Neural cell (in vitro differentiated cells): ENCODE data around the gene HACL1. TPM values are rescaled to one million over a fixed set of nuclear protein-coding genes. Genes with fewer than 3 reads are reported as not detected.

ENCODE experiments used
- H2AFZ ChIP-seq: fragments of 200-600, 300-800 bp; sonication (generic), shearing (Covaris generic); 2 replicates; pipeline ENCODE4 v1.6.0; 2014; ENCODE audit warnings: low read depth, mild to moderate bottlenecking, antibody characterized with exemption, low read length, moderate library complexity
- H3F3A ChIP-seq: fragments of 200-600 bp; shearing (Covaris generic); 2 replicates; pipeline ENCODE4 v1.6.1; 2016; ENCODE audit warnings: mild to moderate bottlenecking, moderate library complexity, mixed read lengths, antibody characterized with exemption, low read length; ENCODE audit not compliant: insufficient read depth, poor library complexity, severe bottlenecking
- H3K27ac ChIP-seq: fragments of 200-600, 300-800 bp; sonication (generic), shearing (Covaris generic); 2 replicates; pipeline ENCODE4 v1.5.1; 2014; ENCODE audit warnings: mild to moderate bottlenecking, low read length, moderate library complexity
- H3K27me3 ChIP-seq: fragments of 300-800, 200-600 bp; sonication (generic), shearing (Covaris generic); 2 replicates; pipeline ENCODE4 v1.6.0; 2014; ENCODE audit warnings: mild to moderate bottlenecking, low read depth, low read length, moderate library complexity; ENCODE audit not compliant: insufficient read depth
- H3K36me3 ChIP-seq: fragments of 300-800, 200-600 bp; sonication (generic), shearing (Covaris generic); 2 replicates; pipeline ENCODE4 v1.5.1; 2014; ENCODE audit warnings: mild to moderate bottlenecking, antibody characterized with exemption, low read length, moderate library complexity; ENCODE audit not compliant: insufficient read depth
- H3K4me2 ChIP-seq: fragments of 300-800, 200-600 bp; sonication (generic), shearing (Covaris generic); 2 replicates; pipeline ENCODE4 v1.6.0; 2014; ENCODE audit warnings: mild to moderate bottlenecking, low read length
- H3K4me3 ChIP-seq: fragments of 300-800, 200-600 bp; sonication (generic), shearing (Covaris generic); 2 replicates; pipeline ENCODE4 v1.5.1; 2014; ENCODE audit warnings: mild to moderate bottlenecking, low read length, moderate library complexity
- H3K79me2 ChIP-seq: fragments of 200-600 bp; shearing (Covaris generic); replicated peaks from 2 replicates; pipeline ENCODE4 v1.6.0; 2014; ENCODE audit warnings: mild to moderate bottlenecking, low read length, moderate library complexity; ENCODE audit not compliant: insufficient read depth
- H3K9ac ChIP-seq: fragments of 300-800, 200-600 bp; sonication (generic), shearing (Covaris generic); 2 replicates; pipeline ENCODE4 v1.6.1; 2016; ENCODE audit warnings: mild to moderate bottlenecking, low read length, mixed read lengths
- H3K9me2 ChIP-seq: fragments of 200-600 bp; shearing (Covaris generic); 2 replicates; pipeline ENCODE4 v1.6.1; 2016; ENCODE audit warnings: mild to moderate bottlenecking, low read length, mixed read lengths; ENCODE audit not compliant: insufficient read depth
- H3K9me3 ChIP-seq: fragments of 200-600, 300-800 bp; sonication (generic), shearing (Covaris generic); 2 replicates; pipeline ENCODE4 v1.6.1; 2016; ENCODE audit warnings: mild to moderate bottlenecking, mixed run types, low read length, moderate library complexity, mixed read lengths
- H4K20me1 ChIP-seq: fragments of 200-600 bp; shearing (Covaris generic); 2 replicates; pipeline ENCODE4 v1.6.1; 2016; ENCODE audit warnings: mild to moderate bottlenecking, mixed run types; ENCODE audit not compliant: insufficient read depth
- EP300 ChIP-seq: fragments of 450-650 bp; conservative IDR thresholded peaks from 2 replicates; pipeline ENCODE4 v1.6.1; 2014; ENCODE audit warnings: antibody characterized with exemption, mild to moderate bottlenecking, moderate library complexity; ENCODE audit not compliant: poor library complexity, severe bottlenecking
- EZH2 ChIP-seq: fragments of 200-600, 300-800 bp; shearing (Covaris generic), sonication (generic); IDR thresholded peaks from 2 replicates; pipeline ENCODE4 v1.6.1; 2014; ENCODE audit warnings: antibody characterized with exemption, low read length, borderline replicate concordance, mild to moderate bottlenecking; ENCODE audit not compliant: insufficient read depth, poor library complexity, severe bottlenecking
- MXI1 ChIP-seq: fragments of 450-650 bp; conservative IDR thresholded peaks from 2 replicates; pipeline ENCODE4 v1.6.1; 2014; ENCODE audit warnings: antibody characterized with exemption, mild to moderate bottlenecking; ENCODE audit not compliant: poor library complexity, severe bottlenecking
- POLR2AphosphoS5 ChIP-seq: IDR thresholded peaks from 2 replicates; pipeline ENCODE4 v1.6.1; 2012
- RAD21 ChIP-seq: fragments of 450-650 bp; conservative IDR thresholded peaks from 2 replicates; pipeline ENCODE4 v1.6.1; 2014; ENCODE audit warnings: antibody characterized with exemption, mild to moderate bottlenecking, moderate library complexity
- REST ChIP-seq: IDR thresholded peaks from 2 replicates; pipeline ENCODE4 v1.6.1; 2012; ENCODE audit warnings: borderline replicate concordance
- SMC3 ChIP-seq: fragments of 450-650 bp; conservative IDR thresholded peaks from 2 replicates; pipeline ENCODE4 v1.6.1; 2014; ENCODE audit warnings: antibody characterized with exemption, mild to moderate bottlenecking, moderate library complexity; ENCODE audit not compliant: poor library complexity
- TAF1 ChIP-seq: IDR thresholded peaks from 2 replicates; pipeline ENCODE4 v1.6.1; 2012; ENCODE audit warnings: low read depth
- polyA plus RNA-seq: library from polyadenylated mRNA; depleted of rRNA; stranded (reverse); fragments of >200 nt; gene quantifications from 2 replicates; pipeline ENCODE4 v1.2.3, GENCODE V29; 2014
- TF ChIP-seq, protein P1 (sequence below): fragments of 450-650 bp; IDR thresholded peaks from 2 replicates; pipeline ENCODE4 v1.5.1; 2014; ENCODE audit warnings: antibody characterized with exemption, mild to moderate bottlenecking, moderate library complexity; ENCODE audit not compliant: poor library complexity, severe bottlenecking

HACL1 gene
- polyA plus RNA-seq, 1 donor from 2014 or later: 26.0 TPM

- Histone ChIP-seq H3K9ac (no peak overlapping the region), H3K9me3 (no peaks in the 10 kb centered on the region), H3K79me2 (no peaks in the 10 kb centered on the region), H3K4me2 (no peak overlapping the region), H2AFZ (no peak overlapping the region), H3K9me2 (no peaks in the 10 kb centered on the region), H3K27me3 (no peaks in the 10 kb centered on the region), H3K4me3 (no peak overlapping the region), H3F3A (no peaks in the 10 kb centered on the region), H4K20me1 (no peaks in the 10 kb centered on the region), H3K27ac (no peak overlapping the region), H3K36me3 (no peaks in the 10 kb centered on the region)
- TF ChIP-seq, protein P1, sequence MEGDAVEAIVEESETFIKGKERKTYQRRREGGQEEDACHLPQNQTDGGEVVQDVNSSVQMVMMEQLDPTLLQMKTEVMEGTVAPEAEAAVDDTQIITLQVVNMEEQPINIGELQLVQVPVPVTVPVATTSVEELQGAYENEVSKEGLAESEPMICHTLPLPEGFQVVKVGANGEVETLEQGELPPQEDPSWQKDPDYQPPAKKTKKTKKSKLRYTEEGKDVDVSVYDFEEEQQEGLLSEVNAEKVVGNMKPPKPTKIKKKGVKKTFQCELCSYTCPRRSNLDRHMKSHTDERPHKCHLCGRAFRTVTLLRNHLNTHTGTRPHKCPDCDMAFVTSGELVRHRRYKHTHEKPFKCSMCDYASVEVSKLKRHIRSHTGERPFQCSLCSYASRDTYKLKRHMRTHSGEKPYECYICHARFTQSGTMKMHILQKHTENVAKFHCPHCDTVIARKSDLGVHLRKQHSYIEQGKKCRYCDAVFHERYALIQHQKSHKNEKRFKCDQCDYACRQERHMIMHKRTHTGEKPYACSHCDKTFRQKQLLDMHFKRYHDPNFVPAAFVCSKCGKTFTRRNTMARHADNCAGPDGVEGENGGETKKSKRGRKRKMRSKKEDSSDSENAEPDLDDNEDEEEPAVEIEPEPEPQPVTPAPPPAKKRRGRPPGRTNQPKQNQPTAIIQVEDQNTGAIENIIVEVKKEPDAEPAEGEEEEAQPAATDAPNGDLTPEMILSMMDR: no peak
- TF ChIP-seq EP300 (no peak), REST (no peak), POLR2AphosphoS5 (no peak), TAF1 (no peak), SMC3 (no peak), RAD21 (no peak), MXI1 (no peak), EZH2 (no peak)
These were observed 34.8 kb upstream of the HACL1 start for GRCh38 chr3:15636028-15636709.

DNA sequence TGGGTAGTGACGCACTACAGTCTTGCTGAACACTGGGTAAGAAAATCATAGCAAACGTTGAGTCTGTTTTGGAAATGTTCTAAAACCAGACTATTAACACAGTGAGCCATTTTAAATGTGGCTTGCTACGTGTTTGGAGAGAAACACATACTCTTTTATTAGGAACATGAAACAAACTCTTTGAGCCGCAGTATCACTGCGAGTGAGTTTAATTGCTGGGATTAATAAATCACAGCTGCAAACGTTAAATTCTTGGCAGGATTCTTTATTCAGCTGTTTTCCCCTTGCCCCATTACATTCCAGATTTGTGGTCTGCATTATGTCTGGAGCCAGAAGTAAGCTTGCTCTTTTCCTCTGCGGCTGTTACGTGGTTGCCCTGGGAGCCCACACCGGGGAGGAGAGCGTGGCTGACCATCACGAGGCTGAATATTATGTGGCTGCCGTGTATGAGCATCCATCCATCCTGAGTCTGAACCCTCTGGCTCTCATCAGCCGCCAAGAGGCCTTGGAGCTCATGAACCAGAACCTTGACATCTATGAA lies 33.8 kb upstream of the HACL1 start:
- Histone ChIP-seq H3K9me2 (no peaks in the 10 kb centered on the region), H3K4me3 (no peak overlapping the region), H3K27ac (no peak overlapping the region), H3K4me2 (no peak overlapping the region), H3K27me3 (no peaks in the 10 kb centered on the region), H3K9me3 (no peaks in the 10 kb centered on the region), H2AFZ (no peak overlapping the region), H3K79me2 (no peaks in the 10 kb centered on the region), H4K20me1 (no peaks in the 10 kb centered on the region), H3K36me3 (no peaks in the 10 kb centered on the region), H3K9ac (no peak overlapping the region), H3F3A (no peaks in the 10 kb centered on the region)
- TF ChIP-seq, protein P1: no peak
- no peak for TF ChIP-seq RAD21
- no peak for TF ChIP-seq REST
- no peak for TF ChIP-seq EZH2
- TF ChIP-seq MXI1: no peak
- no peak for TF ChIP-seq EP300
- no peak for TF ChIP-seq TAF1
